ENCODE measurements around the gene MTAP.

MTAP gene

GRCh38 chr9:21804791-21805190 lies 2.4 kb downstream of the MTAP start:
- DNase-seq (ENCODE audit: low read depth): no peak

GRCh38 chr9:21806644-21807043 lies 4.2 kb downstream of the MTAP start:
- no peak for DNase-seq (ENCODE audit: low read depth)

- no peak for DNase-seq (ENCODE audit: low read depth)
Measured at GRCh38 chr9:21810388-21810787, 8.0 kb downstream of the MTAP start.

GRCh38 chr9:21810881-21811280 lies 8.4 kb downstream of the MTAP start:
- DNase-seq (ENCODE audit: low read depth): no peak

- DNase-seq (ENCODE audit: low read depth): no peak
Measured at GRCh38 chr9:21811914-21812313, 9.5 kb downstream of the MTAP start.

GRCh38 chr9:21812415-21812814 lies 10.0 kb downstream of the MTAP start:
- no peak for DNase-seq (ENCODE audit: low read depth)

- DNase-seq (ENCODE audit: low read depth): no peak
Measured at GRCh38 chr9:21812946-21813568, 10.6 kb downstream of the MTAP start.

- DNase-seq (ENCODE audit: low read depth): no peak
Measured at GRCh38 chr9:21813575-21814473, 11.4 kb downstream of the MTAP start.

- DNase-seq (ENCODE audit: low read depth): no peak
Measured at GRCh38 chr9:21815643-21816042, 13.2 kb downstream of the MTAP start.

- DNase-seq (ENCODE audit: low read depth): no peak
Measured at GRCh38 chr9:21817176-21817575, 14.7 kb downstream of the MTAP start.

GRCh38 chr9:21825637-21826036 lies 23.2 kb downstream of the MTAP start:
- DNase-seq (ENCODE audit: low read depth): no peak

- DNase-seq (ENCODE audit: low read depth): no peak
Measured at GRCh38 chr9:21828853-21829410, 26.5 kb downstream of the MTAP start.

GRCh38 chr9:21830589-21830988 lies 28.2 kb downstream of the MTAP start:
- no peak for DNase-seq (ENCODE audit: low read depth)

GRCh38 chr9:21831841-21832509 lies 29.5 kb downstream of the MTAP start:
- DNase-seq (ENCODE audit: low read depth): no peak

- DNase-seq (ENCODE audit: low read depth): no peak
Measured at GRCh38 chr9:21833090-21833801, 30.8 kb downstream of the MTAP start.

- DNase-seq (ENCODE audit: low read depth): no peak
Measured at GRCh38 chr9:21835121-21835520, 32.7 kb downstream of the MTAP start.

- no peak for DNase-seq (ENCODE audit: low read depth)
Measured at GRCh38 chr9:21836437-21837161, 34.2 kb downstream of the MTAP start.

GRCh38 chr9:21837501-21837900 lies 35.1 kb downstream of the MTAP start:
- DNase-seq (ENCODE audit: low read depth): no peak

- DNase-seq (ENCODE audit: low read depth): no peak
Measured at GRCh38 chr9:21840647-21841046, 38.2 kb downstream of the MTAP start.

- no peak for DNase-seq (ENCODE audit: low read depth)
Measured at GRCh38 chr9:21841133-21841532, 38.7 kb downstream of the MTAP start.

GRCh38 chr9:21848615-21849014 lies 46.2 kb downstream of the MTAP start:
- DNase-seq (ENCODE audit: low read depth): no peak

Data from CMK (cell line).